NCI-H774 (cell line): Measurements from ENCODE around the gene MGLL.

Experiments
- DNase-seq: peaks from one replicate; lab custom pipeline; 2025; lab: John Stamatoyannopoulos, UW

MGLL gene

DNA sequence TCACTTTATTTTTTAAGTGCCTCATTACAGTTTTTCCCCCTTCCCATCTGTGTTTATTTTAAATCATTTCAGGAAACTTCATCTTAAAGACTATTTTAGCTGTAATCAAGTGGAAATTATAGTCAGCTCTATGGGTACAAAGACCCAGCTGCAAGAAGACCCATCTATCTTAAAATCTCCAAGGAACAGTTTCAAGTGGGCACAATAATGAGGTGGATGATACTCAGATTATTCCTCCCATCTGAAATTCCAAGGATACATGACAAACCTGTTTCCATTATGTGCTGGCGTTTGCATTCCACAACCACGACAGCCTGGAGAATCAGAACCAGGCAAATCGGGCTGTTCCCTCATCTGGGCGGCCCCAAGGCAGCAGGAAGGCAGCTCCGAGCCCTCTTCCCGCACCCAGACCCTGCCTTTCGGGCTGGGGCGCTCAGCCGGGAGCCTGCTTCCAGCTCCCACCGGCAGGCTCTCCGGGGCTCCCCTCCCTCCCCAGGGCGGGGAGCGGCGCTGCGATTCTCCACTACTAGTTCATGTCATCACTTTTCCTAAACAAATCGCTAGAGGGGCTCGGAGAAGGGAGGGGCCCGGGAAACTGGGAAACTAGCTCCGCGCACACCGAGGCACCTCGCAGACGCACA lies at the start of gene MGLL:
TSS of gene MGLL (minus strand) at position 475 of the 641 bp plus-strand sequence. CDS start at position 278, 197 bp downstream.
- no peak for DNase-seq

- no peak for DNase-seq
Observed at GRCh38 chr3:127870156-127870555, 47.8 kb upstream of the MGLL start.

DNA sequence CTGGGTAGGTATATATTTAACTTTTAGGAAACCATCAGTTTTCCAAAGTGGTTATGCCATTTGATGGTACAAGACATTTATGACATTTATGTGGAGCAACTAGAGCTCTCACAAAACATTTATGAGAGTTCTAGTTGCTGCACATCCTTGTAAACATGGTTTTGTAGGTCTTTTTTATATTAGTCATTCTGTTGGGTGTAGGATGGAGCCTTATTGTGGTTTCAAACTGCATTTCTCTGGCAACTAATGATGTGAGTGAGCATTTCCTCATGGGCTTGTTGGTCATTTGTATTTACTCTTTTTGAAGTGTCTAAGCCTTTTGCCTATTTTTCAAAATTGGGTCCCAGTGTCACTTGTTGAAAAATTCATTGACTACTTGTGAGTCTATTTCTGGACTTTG lies 45.7 kb upstream of the MGLL start:
- DNase-seq = no peak

DNA sequence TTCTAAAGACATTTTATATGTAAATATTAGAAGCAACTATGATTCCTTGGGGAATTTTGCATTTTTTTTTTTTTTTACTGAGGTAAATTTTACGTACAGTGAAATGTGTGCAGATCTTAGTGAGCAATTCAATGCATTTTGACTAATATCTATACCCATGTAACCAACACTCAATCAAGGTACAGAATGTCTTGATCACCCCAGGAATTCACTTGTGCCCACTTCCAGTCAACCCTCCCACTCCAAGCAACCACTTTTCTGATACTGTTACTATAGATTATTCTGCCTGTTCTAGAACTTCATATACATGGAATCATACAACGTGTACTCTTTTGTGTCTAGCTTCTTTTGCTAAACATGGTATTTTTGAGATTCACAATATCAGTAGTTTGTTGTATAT lies 45.1 kb upstream of the MGLL start:
- no peak for DNase-seq

- DNase-seq = no peak
Observed at GRCh38 chr3:127865941-127866340, 43.6 kb upstream of the MGLL start.

DNA sequence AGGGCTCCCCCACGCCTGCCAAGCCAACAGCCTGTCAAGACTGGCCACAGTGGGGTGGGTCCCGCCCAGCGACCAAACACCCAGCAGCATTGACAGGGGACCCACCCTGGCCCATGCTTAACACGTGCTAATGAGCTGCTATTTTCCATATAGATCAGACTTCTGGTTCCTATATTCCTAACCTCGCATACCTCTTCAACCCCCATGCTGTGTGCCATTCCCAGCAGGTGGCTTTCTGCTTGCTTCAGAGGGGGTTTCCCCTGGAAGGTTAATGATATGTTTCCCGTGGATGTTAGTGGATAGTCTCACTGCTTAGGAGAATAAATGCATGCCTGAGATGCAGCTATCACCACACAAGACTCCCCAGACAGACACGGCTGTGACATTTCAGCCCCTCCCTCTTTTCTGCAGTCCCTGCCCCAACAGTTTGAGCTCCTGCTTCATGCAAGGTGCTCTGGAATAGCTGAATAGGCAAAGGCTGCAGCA lies 37.9 kb upstream of the MGLL start:
- DNase-seq = no peak

DNA sequence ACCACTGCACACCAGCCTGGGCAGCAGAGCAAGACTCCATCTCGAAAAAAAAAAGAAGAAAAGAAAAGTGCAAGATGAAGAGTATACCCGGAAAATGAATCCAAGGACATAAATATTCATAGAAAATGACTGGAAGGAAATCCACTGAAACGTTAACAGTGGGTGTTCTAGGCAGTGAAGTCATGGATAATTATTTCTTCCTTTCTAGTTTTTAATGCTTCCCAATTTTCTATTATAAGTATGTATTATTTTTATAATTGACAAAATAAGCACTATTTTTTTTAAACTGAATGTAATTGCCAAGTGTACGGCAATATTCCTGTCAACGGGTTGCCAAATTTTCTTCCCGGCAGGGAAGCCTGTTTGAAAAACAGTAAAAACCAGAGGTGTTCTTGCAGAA lies 37.4 kb upstream of the MGLL start:
- no peak for DNase-seq

DNA sequence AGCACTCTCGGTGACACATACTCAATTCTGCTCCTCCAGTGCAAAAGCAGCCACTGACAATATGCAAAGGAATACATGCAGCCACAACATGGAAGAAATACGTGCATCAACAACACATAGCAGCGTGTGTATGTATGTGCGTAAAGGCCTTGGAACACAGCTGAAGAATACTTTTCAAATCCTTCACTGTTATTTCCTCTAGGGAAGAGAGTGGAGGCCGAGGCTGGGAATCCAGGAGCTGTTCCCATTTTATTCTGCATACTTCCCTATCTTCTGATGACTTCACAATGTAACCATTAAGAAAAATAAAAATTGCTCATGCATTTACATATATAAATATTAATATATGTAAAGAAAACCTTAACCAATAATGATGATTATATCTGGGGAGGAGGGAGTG lies 36.6 kb upstream of the MGLL start:
- no peak for DNase-seq

- DNase-seq = no peak
Observed at GRCh38 chr3:127858521-127858920, 36.2 kb upstream of the MGLL start.

DNA sequence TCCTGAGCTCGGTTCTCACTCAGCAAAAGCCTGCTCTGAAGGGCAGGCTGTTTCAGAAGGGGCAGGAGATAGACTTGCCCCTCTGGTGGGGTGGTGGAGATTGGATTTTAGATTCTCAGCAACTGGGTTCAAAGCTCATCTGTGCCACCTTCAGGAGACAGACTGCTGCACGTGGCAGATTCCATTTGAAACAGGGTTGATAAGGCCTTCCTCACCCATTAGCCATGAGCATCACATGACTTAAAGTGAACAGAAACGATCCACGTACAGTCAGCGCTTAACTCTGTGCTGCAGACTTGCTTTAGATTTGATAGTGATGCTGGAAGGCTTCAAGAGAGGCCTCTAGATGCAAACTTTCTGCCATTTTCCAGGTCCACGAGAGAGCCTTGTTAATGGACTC lies 35.0 kb upstream of the MGLL start:
- no peak for DNase-seq

DNA sequence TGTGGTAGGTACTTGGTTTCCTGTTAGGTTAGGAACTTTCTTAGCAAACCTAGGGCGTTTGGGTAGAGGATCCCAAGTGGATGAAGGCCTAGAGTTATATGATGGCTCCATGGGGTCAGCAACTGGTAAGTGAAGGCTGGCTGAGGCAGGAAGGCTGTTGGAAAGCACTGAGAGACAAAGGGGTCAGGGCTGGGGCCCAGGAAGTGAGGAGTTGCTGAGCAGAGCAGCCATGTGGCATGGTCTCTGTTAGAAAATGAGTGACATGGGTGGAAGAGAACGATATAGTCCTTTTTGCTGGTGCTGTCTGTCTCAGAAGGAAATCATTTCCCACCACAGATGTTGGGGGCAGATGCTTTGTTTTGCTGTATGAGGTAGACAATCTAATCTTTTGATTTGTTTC lies 34.5 kb upstream of the MGLL start:
- no peak for DNase-seq

DNA sequence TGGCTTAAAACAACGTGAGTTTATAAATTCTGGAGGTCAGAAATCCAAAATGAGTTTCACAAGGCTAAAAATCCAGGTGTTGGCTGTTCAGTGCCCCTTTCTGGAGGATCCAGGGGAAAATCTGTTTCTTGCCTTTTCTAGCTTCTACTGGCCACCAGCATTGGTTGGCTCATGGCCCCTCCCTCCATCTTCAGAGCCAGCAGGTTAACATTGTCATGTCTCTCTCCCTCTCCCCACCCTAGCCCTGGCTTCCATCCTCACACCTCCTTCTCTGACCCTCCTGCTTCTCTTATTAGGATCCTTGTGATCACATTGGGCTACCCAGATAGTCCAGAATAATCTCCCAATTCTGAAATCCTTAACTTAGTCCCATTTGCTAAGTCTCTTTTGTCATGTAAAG lies 32.9 kb upstream of the MGLL start:
- DNase-seq = no peak

- DNase-seq = no peak
Observed at GRCh38 chr3:127853681-127854080, 31.4 kb upstream of the MGLL start.

DNA sequence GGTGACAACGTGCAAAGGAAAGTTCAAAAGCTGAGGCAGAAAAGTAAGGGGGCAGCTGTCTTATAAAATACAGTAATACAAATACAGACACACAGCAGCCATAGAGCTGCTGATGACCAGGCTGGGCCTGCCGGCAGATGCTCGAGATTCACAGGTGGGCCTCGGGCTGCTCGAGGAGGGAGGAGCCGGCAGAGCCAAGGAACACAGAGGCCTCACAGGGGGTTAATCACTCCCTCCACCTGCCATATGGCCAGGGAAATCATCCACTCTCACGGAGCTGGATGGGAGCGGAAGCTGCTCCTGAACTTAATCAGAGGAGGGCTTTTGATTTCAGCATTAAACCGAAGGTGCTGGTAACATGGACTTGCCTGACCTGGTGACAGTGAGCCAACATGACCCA lies 29.6 kb upstream of the MGLL start:
- no peak for DNase-seq

GRCh38 chr3:127849368-127849767 lies 27.1 kb upstream of the MGLL start:
- no peak for DNase-seq

GRCh38 chr3:127848131-127849129 lies 26.1 kb upstream of the MGLL start:
- DNase-seq = no peak

DNA sequence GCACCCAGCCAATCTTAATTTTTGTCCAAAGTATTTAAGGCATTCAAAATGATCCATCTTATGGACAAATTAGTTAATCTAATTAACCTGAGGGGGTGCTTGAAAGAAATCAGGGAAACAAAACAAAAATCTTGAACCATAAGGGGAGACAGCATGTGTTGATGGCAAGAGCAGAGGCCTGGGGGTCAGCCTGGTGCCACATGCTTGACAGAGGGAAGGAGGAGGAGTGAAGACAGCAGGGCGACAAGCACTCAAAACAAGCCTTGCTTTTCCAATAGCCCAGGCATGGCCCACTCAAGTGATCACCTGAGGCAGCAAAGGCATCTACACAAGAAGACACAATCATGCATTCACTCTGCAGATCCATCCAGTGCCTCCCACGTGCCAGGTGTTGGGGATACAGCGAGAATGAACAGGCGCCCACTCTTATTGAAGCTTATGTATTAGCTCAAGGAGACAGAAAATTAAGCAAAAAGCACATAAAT lies 25.0 kb upstream of the MGLL start:
- DNase-seq = no peak

DNA sequence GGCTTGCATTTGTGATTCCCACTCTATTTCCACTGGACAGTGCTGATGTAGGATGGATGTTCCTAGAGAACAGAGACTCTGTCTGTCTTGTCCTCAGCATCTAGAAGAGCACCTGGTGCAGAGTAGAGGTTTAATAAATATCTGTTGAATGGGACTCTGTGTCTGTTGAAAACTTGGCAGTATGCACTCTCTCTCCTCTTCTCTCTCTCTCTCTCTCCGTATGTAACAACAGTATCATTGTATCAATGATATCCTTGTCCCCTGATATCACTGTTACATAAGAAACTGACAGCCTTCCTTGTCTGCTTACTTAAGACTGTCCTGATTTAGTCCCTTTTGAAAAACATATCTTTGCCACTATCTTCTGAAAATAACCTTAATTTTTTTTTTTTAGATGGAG lies 24.3 kb upstream of the MGLL start:
- DNase-seq = no peak

DNA sequence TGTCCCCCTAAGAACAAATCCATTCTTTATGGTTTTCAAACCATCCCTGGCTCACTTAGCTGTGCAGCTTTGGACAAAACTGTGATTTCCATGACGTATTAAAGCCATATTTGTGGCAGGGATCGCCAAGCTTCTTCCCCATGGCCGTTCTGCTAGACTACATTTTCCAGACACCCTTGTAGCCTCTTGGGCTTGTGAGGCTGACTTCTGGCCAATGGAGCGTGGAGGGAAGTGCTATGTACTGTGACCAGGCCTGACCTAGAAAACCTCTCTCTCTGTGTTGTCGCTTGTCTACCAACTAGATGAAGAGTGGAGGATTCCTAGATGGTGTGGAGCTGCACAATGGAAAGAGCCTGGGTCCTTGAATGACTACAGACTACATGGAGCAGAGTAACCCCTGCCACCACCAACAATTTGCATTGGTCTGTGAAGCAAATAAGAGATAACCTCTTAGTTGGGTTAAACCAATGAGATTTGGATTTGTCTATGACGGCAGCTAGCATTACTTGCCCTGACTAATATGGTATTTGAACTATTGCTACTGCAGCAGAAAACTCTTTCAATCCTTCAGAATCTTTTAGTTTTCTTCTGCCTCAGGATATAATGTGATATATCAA lies 22.1 kb upstream of the MGLL start:
- DNase-seq = no peak

DNA sequence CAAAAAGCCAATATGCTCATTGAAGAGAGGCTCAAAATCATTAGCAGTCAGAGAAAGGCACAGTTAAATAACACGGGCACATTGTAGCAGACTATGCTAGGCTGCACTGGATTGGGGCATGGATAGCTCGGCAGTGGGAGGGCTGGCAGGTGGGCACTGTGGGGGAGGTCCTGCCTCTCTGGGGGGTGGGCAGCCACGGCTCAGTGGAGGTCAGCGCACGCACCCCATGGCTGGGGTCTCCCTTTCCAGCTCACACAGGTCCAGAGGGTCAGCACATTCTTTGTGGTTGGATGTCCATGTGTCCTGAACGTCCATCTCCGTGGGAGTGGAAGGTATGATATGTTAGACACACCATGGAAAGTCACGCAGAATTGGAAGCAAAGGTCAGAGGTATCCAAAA lies 18.4 kb upstream of the MGLL start:
- DNase-seq = no peak

- no peak for DNase-seq
Observed at GRCh38 chr3:127839099-127839498, 16.8 kb upstream of the MGLL start.

- DNase-seq = no peak
Observed at GRCh38 chr3:127835993-127836882, 13.9 kb upstream of the MGLL start.
